T-helper 2 cell treated with Interferon-gamma antibody and Interleukin-4, amounts not matched to agents 100 ng/mL and 5 ng/mL, for 36 hours (primary cell): ENCODE results near the gene SMIM41. TPM values are rescaled to one million over a fixed set of nuclear protein-coding genes. Genes with fewer than 3 reads are reported as not detected.
"Not testable (repeated sequence)": the region's sequence is repeated elsewhere in the genome, so short reads cannot be mapped to it uniquely, and the experiment has no call there.

Source experiments
- intact Hi-C: fragments of 100-400 bp; cut with micrococcal nuclease; formaldehyde crosslinking; loops from one replicate; pipeline ENCODE4 v1.15.1; 2023
- total RNA-seq: library from RNA; stranded (reverse); gene quantifications from 2 replicates; pipeline ENCODE4 v1.2.3, GENCODE V29; 2022

The SMIM41 gene
- total RNA-seq, 1 donor from 2014 or later, result not detected

GRCh38 chr12:52083638-52083996 is 4.1 kb downstream of the SMIM41 start:
- intact Hi-C loops, result loop anchor here (1.0 kb wide), 2 partner anchors 13 to 58 kb away; no protein-coding TSS in a partner anchor

- intact Hi-C loops, result no loop called here
Measured at GRCh38 chr12:52084491-52085231, 5.2 kb downstream of the SMIM41 start.

- intact Hi-C loops, result no loop called here
Measured at GRCh38 chr12:52085682-52086180, 6.2 kb downstream of the SMIM41 start.

GRCh38 chr12:52086366-52086765 is 6.9 kb downstream of the SMIM41 start:
- intact Hi-C loops, result no loop called here

- intact Hi-C loops, result no loop called here
Measured at GRCh38 chr12:52086944-52087835, 7.7 kb downstream of the SMIM41 start.

GRCh38 chr12:52087961-52088820 is 8.7 kb downstream of the SMIM41 start:
- intact Hi-C loops, result no loop called here

GRCh38 chr12:52089491-52089890 is 10.0 kb downstream of the SMIM41 start:
- intact Hi-C loops, result no loop called here

- intact Hi-C loops, result no loop called here
Measured at GRCh38 chr12:52090291-52090690, 10.8 kb downstream of the SMIM41 start.

- intact Hi-C loops, result no loop called here
Measured at GRCh38 chr12:52091061-52091460, 11.6 kb downstream of the SMIM41 start.

GRCh38 chr12:52091869-52092268 is 12.4 kb downstream of the SMIM41 start:
- intact Hi-C loops, result no loop called here

GRCh38 chr12:52093346-52093745 is 13.8 kb downstream of the SMIM41 start:
- intact Hi-C loops, result no loop called here

GRCh38 chr12:52096332-52097044 is 17.0 kb downstream of the SMIM41 start:
- intact Hi-C loops, result no loop called here

GRCh38 chr12:52097045-52097666 is 17.7 kb downstream of the SMIM41 start:
- intact Hi-C loops, result no loop called here

GRCh38 chr12:52104431-52105089 is 25.1 kb downstream of the SMIM41 start:
- intact Hi-C loops, result not testable (repeated sequence)

GRCh38 chr12:52116222-52117125 is 37.0 kb downstream of the SMIM41 start:
- intact Hi-C loops, result not testable (repeated sequence)

- intact Hi-C loops, result not testable (repeated sequence)
Measured at GRCh38 chr12:52117806-52118475, 38.4 kb downstream of the SMIM41 start.

GRCh38 chr12:52119398-52120254 is 40.1 kb downstream of the SMIM41 start:
- intact Hi-C loops, result loop anchor here (1.0 kb wide), 1 partner anchor 94 kb away; no protein-coding TSS in a partner anchor
